HEK293 (cell line): ENCODE results near the gene HOXD3.

Experiments used
- PRDM1 ChIP-seq: fragments of 450-650 bp; formaldehyde crosslinking; IDR thresholded peaks from 2 replicates; pipeline ENCODE4; 2016; ENCODE audit warnings: missing biosample characterization, missing genetic modification characterization
- TF ChIP-seq, protein P1 (sequence below): fragments of 450-650 bp; formaldehyde crosslinking; IDR thresholded peaks from 2 replicates; pipeline ENCODE4 v1.5.1; 2016; ENCODE audit warnings: missing biosample characterization, missing genetic modification characterization

DNA sequence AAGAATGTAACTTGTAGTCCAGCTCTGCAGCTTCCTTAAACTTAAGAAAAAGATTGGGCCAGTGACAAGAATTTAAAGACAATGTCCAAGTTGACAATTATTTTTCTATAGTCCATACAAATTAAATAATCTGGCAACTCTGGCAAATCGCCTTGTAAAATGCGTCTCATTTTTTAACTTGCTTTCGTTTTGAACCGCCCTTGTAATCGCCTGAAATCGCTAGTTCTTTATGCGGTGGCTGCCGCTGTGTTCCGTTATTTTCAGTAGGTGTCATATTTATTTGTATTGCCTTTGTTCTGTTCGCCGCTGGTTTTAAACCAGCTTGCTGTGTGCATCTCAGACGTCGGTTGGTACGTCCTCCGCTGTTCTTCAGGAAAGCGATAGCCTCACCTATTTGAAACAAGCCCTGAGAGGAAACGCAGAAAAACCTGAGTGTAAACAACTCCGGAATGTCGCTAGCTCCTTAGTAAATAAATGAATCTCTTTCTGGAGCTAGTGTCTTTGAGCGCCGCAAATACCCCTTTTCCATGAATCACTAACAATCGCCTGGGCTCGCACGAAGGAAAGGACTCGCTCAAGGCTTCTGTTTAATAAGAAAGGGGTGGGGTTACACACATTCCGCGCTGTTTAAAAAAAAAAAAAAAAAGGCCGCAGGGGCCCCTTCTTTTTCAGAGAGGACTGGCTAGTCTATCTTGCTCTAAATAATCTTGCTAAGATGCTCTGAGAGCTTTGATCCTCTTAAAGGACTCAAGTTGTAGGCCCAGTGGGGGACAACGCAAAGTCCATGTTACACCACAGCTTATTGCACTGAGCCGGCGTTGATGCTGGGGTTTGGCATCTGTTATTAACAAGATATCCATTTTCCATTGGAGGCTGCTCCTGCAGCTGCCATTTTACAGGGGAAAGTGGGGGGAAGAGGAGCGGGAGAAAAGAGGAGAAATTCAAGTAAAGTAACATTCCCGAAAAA is 24.6 kb upstream of the HOXD3 start:
- TF ChIP-seq PRDM1 (tag by site-specific recombination): peak; percentile 88
- TF ChIP-seq, protein P1, sequence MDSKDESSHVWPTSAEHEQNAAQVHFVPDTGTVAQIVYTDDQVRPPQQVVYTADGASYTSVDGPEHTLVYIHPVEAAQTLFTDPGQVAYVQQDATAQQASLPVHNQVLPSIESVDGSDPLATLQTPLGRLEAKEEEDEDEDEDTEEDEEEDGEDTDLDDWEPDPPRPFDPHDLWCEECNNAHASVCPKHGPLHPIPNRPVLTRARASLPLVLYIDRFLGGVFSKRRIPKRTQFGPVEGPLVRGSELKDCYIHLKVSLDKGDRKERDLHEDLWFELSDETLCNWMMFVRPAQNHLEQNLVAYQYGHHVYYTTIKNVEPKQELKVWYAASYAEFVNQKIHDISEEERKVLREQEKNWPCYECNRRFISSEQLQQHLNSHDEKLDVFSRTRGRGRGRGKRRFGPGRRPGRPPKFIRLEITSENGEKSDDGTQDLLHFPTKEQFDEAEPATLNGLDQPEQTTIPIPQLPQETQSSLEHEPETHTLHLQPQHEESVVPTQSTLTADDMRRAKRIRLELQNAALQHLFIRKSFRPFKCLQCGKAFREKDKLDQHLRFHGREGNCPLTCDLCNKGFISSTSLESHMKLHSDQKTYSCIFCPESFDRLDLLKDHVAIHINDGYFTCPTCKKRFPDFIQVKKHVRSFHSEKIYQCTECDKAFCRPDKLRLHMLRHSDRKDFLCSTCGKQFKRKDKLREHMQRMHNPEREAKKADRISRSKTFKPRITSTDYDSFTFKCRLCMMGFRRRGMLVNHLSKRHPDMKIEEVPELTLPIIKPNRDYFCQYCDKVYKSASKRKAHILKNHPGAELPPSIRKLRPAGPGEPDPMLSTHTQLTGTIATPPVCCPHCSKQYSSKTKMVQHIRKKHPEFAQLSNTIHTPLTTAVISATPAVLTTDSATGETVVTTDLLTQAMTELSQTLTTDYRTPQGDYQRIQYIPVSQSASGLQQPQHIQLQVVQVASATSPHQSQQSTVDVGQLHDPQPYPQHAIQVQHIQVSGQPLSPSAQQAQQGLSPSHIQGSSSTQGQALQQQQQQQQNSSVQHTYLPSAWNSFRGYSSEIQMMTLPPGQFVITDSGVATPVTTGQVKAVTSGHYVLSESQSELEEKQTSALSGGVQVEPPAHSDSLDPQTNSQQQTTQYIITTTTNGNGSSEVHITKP (tag by site-specific recombination): no peak
